MCF 10A (cell line): Measurements from ENCODE around the gene ZNF628. TPM values are rescaled to one million over a fixed set of nuclear protein-coding genes. Genes with fewer than 3 reads are reported as not detected.
"Not testable (repeated sequence)": the region's sequence is repeated elsewhere in the genome, so short reads cannot be mapped to it uniquely, and the experiment has no call there.

Experiments
- BruUV-seq: library from RNA; stranded (reverse); fragments of 400-500 nt; replicated peaks from 2 replicates; lab custom pipeline; 2021; lab: Mats Ljungman, UMichigan
- CTCF ChIA-PET: fragments of 300-600 bp; sonication (Branson Sonifier 250); formaldehyde crosslinking; extraction: SDS; loops from one replicate; lab custom pipeline; 2021; ENCODE audit warnings: antibody characterized with exemption, inconsistent platforms; lab: Yijun Ruan, JAX
- POLR2A ChIA-PET: fragments of 300-600, 350-650 bp; sonication (Branson Sonifier 250); formaldehyde crosslinking; extraction: SDS; loops from one replicate; lab custom pipeline; 2020; ENCODE audit warnings: antibody characterized with exemption, inconsistent platforms; lab: Yijun Ruan, JAX
- DNase-seq: peaks from one replicate; pipeline ENCODE4 v3.0.0-alpha.2; 2018; ENCODE audit not compliant: unreplicated experiment
- H3K27ac Mint-ChIP-seq: one replicate; pipeline ENCODE4 v1.8.0; 2022; ENCODE audit warnings: mild to moderate bottlenecking, low read depth, mixed read lengths; ENCODE audit not compliant: unreplicated experiment
- H3K27me3 Mint-ChIP-seq: one replicate; pipeline ENCODE4 v1.8.0; 2022; ENCODE audit warnings: mixed read lengths; ENCODE audit not compliant: insufficient read depth, unreplicated experiment
- H3K36me3 Mint-ChIP-seq: one replicate; pipeline ENCODE4 v1.8.0; 2022; ENCODE audit warnings: mild to moderate bottlenecking, moderate library complexity, mixed read lengths; ENCODE audit not compliant: insufficient read depth, unreplicated experiment
- H3K4me1 Mint-ChIP-seq: one replicate; pipeline ENCODE4 v1.8.0; 2022; ENCODE audit warnings: mixed read lengths; ENCODE audit not compliant: insufficient read depth, unreplicated experiment
- H3K4me3 Mint-ChIP-seq: one replicate; pipeline ENCODE4 v1.8.0; 2022; ENCODE audit warnings: mild to moderate bottlenecking, moderate library complexity, mixed read lengths; ENCODE audit not compliant: unreplicated experiment
- H3K9me3 Mint-ChIP-seq: one replicate; pipeline ENCODE4 v1.8.0; 2022; ENCODE audit warnings: mixed read lengths; ENCODE audit not compliant: unreplicated experiment
- intact Hi-C: fragments of 100-400 bp; cut with micrococcal nuclease; formaldehyde crosslinking; loops from 2 replicates; pipeline ENCODE4 v1.14.1; 2022
- total RNA-seq: library from RNA; stranded (reverse); gene quantifications from 2 replicates; pipeline ENCODE4 v1.2.3, GENCODE V29; 2022
- TF ChIP-seq, protein P1 (sequence below): fragments of 200-600 bp; IDR thresholded peaks from one replicate; pipeline ENCODE4 v1.8.0; 2022; ENCODE audit warnings: antibody characterized with exemption, mild to moderate bottlenecking; ENCODE audit not compliant: unreplicated experiment

Gene ZNF628
- total RNA-seq, 1 experiment from 2014 or later: 12.1 TPM

DNA sequence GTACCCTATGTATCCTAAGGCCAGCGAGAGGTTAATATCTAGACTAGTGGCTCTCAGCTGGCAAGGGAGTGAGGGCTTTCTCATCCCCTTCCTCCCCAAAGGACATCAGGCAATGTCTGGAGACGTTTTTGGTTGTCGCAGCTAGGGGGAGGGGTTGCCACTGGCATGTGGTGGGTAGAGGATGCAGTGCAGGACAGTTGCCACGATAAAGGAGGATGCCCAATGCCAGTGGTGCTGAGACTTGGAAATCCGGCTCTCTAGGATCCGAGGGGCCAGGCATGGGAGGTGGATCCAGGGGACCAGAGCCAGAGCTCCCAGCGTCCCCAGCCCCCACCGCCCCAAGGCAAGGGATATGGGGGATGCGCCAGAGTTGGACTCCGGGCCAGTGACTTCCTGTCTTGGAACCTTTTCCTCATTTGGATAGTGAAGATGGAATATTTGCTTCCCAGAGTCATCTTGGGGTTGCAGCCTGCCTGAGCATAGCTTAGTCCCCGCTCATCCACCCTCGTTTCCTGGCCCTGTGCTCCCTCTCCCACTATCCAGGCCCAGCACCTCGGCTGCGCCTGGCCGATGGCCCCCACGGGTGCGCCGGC is 16.7 kb downstream of the ZNF628 start:
- peaks cover 17% of the 10 kb centered on the region for H3K4me1 Mint-ChIP-seq
- H3K27ac Mint-ChIP-seq: no peak overlapping the region
- ChIA-PET CTCF (interaction anchor here (0.6 to 6.2 kb wide), 3 partner anchors 8 to 26 kb away, joined by 3 to 51 read pairs (median 11); no protein-coding TSS in a partner anchor), POLR2A (no interaction called here)
- no peaks in the 10 kb centered on the region for H3K27me3 Mint-ChIP-seq
- no peak overlapping the region for H3K4me3 Mint-ChIP-seq
- BruUV-seq: no TSS peak
- H3K9me3 Mint-ChIP-seq: no peaks in the 10 kb centered on the region
- H3K36me3 Mint-ChIP-seq: peaks cover 5% of the 10 kb centered on the region
- DNase-seq: no peak
- TF ChIP-seq, protein P1, sequence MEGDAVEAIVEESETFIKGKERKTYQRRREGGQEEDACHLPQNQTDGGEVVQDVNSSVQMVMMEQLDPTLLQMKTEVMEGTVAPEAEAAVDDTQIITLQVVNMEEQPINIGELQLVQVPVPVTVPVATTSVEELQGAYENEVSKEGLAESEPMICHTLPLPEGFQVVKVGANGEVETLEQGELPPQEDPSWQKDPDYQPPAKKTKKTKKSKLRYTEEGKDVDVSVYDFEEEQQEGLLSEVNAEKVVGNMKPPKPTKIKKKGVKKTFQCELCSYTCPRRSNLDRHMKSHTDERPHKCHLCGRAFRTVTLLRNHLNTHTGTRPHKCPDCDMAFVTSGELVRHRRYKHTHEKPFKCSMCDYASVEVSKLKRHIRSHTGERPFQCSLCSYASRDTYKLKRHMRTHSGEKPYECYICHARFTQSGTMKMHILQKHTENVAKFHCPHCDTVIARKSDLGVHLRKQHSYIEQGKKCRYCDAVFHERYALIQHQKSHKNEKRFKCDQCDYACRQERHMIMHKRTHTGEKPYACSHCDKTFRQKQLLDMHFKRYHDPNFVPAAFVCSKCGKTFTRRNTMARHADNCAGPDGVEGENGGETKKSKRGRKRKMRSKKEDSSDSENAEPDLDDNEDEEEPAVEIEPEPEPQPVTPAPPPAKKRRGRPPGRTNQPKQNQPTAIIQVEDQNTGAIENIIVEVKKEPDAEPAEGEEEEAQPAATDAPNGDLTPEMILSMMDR: no peak
- intact Hi-C loops: no loop called here

DNA sequence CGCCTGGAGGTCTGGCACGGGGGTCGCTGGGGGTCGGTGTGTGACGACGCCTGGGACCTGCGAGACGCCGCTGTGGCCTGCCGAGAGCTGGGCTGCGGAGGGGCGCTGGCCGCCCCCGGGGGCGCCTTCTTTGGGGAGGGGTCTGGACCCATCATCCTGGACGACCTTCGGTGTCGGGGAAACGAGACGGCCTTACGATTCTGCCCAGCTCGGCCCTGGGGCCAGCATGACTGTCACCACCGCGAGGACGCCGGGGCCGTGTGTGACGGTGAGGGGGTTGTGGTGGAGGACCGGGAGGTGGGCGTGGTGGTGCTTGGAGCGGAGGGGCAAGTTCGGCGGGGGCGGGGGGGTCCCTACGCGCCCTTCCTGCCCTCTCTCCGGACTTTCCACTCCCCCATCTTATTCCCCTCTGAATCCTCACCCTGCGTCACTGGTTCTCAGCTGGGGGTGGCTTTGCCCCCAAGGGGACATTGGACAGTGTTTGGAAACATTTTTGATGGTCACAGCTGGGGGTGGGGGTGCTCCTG is 17.3 kb downstream of the ZNF628 start:
- DNase-seq: no peak
- H3K4me1 Mint-ChIP-seq: peaks cover 17% of the 10 kb centered on the region
- ChIA-PET POLR2A (no interaction called here), CTCF (interaction anchor here (1.2 to 6.2 kb wide), 2 partner anchors 11 to 27 kb away, joined by 3 to 51 read pairs; no protein-coding TSS in a partner anchor)
- intact Hi-C loops: no loop called here
- no peaks in the 10 kb centered on the region for H3K27me3 Mint-ChIP-seq
- BruUV-seq: no TSS peak
- H3K4me3 Mint-ChIP-seq: no peak overlapping the region
- no peaks in the 10 kb centered on the region for H3K9me3 Mint-ChIP-seq
- H3K27ac Mint-ChIP-seq: no peak overlapping the region
- peaks cover 5% of the 10 kb centered on the region for H3K36me3 Mint-ChIP-seq
- TF ChIP-seq, protein P1: no peak

DNA sequence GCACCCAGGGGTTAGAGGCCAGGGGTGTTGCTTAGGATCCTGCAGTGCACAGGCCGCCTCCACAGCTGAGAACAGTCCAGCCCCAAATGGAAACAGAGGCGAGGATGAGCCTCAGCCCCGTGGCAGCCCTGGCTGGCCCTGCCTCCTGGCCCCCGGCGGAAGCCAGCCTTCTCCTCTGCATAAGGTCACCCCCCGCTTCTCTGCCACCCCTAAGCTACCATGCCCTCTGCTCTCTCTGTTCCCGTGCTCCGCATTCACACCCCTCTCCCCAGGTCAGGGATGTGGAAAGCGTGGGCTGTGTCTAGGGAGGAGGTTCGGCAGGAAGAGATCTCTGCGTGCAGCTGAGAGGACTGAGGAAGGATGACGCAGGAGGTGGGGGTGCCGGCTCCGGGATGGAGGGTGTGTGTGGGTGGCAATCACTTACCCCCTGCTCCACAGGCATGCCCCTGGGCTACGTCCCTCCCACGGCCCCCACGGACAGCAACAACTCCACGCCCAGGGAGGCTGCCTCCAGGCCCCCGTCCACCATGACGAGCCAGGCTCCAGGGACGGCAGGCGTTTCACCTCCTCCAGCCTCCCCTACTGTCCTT is 17.9 kb downstream of the ZNF628 start:
- Mint-ChIP-seq H3K27ac (no peak overlapping the region), H3K9me3 (no peaks in the 10 kb centered on the region), H3K4me3 (no peak overlapping the region), H3K4me1 (peaks cover 17% of the 10 kb centered on the region), H3K36me3 (peaks cover 5% of the 10 kb centered on the region), H3K27me3 (no peaks in the 10 kb centered on the region)
- TF ChIP-seq, protein P1: no peak
- POLR2A ChIA-PET: no interaction called here
- BruUV-seq: no TSS peak
- CTCF ChIA-PET: interaction anchor here (0.7 to 6.2 kb wide), 7 partner anchors 11 to 203 kb away, joined by 3 to 51 read pairs (median 3); partner anchors contain the start of gene U2AF2
- intact Hi-C loops: no loop called here
- DNase-seq: peak; percentile 19

DNA sequence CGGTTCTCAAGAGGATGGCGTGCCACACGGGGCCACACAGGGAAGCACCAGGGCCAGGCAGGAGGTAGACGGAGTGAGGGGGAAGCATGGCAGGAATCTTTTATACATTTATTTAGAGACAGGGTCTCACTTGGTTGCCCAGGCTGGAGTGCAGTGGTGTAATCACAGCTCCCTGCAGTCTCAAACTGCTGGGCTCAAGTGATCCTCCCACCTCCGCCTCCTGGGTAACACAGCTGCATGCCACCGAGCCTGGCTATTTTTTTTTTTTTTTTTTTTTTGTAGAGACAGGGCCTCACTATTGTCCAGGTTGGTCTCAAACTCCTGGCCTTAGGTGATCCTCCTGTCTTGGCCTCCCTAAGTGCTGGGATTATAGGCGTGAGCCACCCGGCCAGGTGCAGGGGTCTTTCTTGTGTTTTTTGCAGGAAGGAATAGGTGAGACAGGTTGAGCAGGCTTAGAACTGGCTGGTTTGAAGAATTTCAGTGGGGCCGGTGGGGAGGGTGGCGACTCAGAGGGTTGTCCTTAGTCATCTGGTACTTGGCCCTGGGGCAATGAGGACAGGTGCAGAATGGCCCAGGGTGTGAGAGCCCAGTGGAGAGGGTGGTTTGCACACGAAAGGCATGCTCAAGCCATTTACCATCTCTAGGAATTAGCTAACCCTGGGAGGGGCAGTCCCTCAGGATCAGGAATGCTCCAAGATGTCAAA is 19.4 kb downstream of the ZNF628 start:
- Mint-ChIP-seq H3K36me3 (peaks cover 5% of the 10 kb centered on the region), H3K27me3 (no peaks in the 10 kb centered on the region), H3K27ac (no peak overlapping the region), H3K9me3 (no peaks in the 10 kb centered on the region), H3K4me3 (no peak overlapping the region), H3K4me1 (peaks cover 17% of the 10 kb centered on the region)
- DNase-seq: no peak
- ChIA-PET CTCF (interaction anchor here (0.6 to 6.2 kb wide), 4 partner anchors 9 to 336 kb away, joined by 3 to 51 read pairs (median 14); no protein-coding TSS in a partner anchor), POLR2A (interaction anchor here (0.7 to 0.8 kb wide), 2 partner anchors 9 to 344 kb away, joined by 3 to 4 read pairs; no protein-coding TSS in a partner anchor)
- BruUV-seq: no TSS peak
- TF ChIP-seq, protein P1: no peak
- intact Hi-C loops: no loop called here

DNA sequence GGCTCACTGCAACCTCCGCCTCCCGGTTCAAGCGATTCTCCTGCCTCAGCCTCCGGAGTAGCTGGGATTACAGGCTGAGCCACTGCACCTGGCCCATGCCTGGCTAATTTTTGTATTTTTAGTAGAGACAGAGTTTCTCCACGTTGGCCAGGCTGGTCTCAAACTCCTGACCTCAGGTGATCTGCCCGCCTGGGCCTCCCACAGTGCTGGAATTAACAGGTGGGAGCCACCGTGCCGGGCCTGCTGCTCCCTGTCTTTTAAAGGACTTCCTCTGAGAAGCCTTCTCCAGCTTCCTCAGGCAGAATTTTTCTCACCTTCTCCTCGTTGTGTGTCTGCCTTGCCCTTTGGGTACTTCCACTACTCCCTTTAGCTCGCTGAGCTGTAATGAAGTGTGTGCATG is 20.4 kb downstream of the ZNF628 start:
- ChIA-PET CTCF (interaction anchor here (1.2 to 6.2 kb wide), 4 partner anchors 8 to 356 kb away, joined by 6 to 51 read pairs (median 16); no protein-coding TSS in a partner anchor), POLR2A (interaction anchor here (0.9 kb wide), 1 partner anchor 12 kb away, joined by 3 read pairs; the partner anchor contains the start of gene NAT14)
- H3K9me3 Mint-ChIP-seq, BruUV-seq, H3K27me3 Mint-ChIP-seq, intact Hi-C loops, H3K27ac Mint-ChIP-seq, DNase-seq, H3K4me3 Mint-ChIP-seq, H3K36me3 Mint-ChIP-seq: not testable (repeated sequence)
- peaks cover 11% of the 10 kb centered on the region for H3K4me1 Mint-ChIP-seq
